Activated T-helper 2 cell treated with anti-CD3 and anti-CD28 coated beads, Interferon-gamma antibody, Interleukin-2, Interleukin-4, amounts not matched to agents 10 μg/mL and 5 μg/mL and 100 μg/mL, durations not matched to agents 14 hours and 24 hours and 36 hours (primary cell): ENCODE results near the gene ICAM4. TPM values are rescaled to one million over a fixed set of nuclear protein-coding genes. Genes with fewer than 3 reads are reported as not detected.

ENCODE experiments used
- DNase-seq: peaks from one replicate; pipeline ENCODE4 v3.0.0; 2021; ENCODE audit warnings: low spot score
- H3K27ac Mint-ChIP-seq: one replicate; pipeline ENCODE4 v1.8.0; 2021; ENCODE audit warnings: mixed read lengths
- H3K27me3 Mint-ChIP-seq: one replicate; pipeline ENCODE4 v1.8.0; 2021; ENCODE audit warnings: low read depth, mixed read lengths
- H3K36me3 Mint-ChIP-seq: one replicate; pipeline ENCODE4 v1.8.0; 2021; ENCODE audit warnings: low read depth, mixed read lengths
- H3K4me1 Mint-ChIP-seq: one replicate; pipeline ENCODE4 v1.8.0; 2021; ENCODE audit warnings: low read depth, mixed read lengths
- H3K4me3 Mint-ChIP-seq: one replicate; pipeline ENCODE4 v1.8.0; 2021; ENCODE audit warnings: low read depth, mild to moderate bottlenecking, moderate library complexity, mixed read lengths
- H3K9me3 Mint-ChIP-seq: one replicate; pipeline ENCODE4 v1.8.0; 2021; ENCODE audit warnings: mixed read lengths
- intact Hi-C: fragments of 100-400 bp; cut with micrococcal nuclease; formaldehyde crosslinking; loops from one replicate; pipeline ENCODE4 v1.15.1; 2023
- total RNA-seq: library from RNA; stranded (reverse); gene quantifications from 2 replicates; pipeline ENCODE4 v1.2.3, GENCODE V29; 2022

The ICAM4 gene
- total RNA-seq, 1 donor from 2014 or later, result 1.6 TPM

- no peaks in the 10 kb centered on the region for H3K9me3 Mint-ChIP-seq
- intact Hi-C loops, result no loop called here
- H3K4me3 Mint-ChIP-seq, result no peak overlapping the region
- H3K27ac Mint-ChIP-seq, result no peak overlapping the region
- peaks cover 10% of the 10 kb centered on the region for H3K4me1 Mint-ChIP-seq
- H3K27me3 Mint-ChIP-seq, result no peaks in the 10 kb centered on the region
- peaks cover 50% of the 10 kb centered on the region for H3K36me3 Mint-ChIP-seq
- no peak for DNase-seq
Observed at GRCh38 chr19:10318807-10319682, 32.3 kb downstream of the ICAM4 start.

- no peak overlapping the region for H3K27ac Mint-ChIP-seq
- intact Hi-C loops, result no loop called here
- no peaks in the 10 kb centered on the region for H3K9me3 Mint-ChIP-seq
- no peak for DNase-seq
- no peak overlapping the region for H3K4me3 Mint-ChIP-seq
- H3K36me3 Mint-ChIP-seq, result peaks cover 53% of the 10 kb centered on the region
- peaks cover 3% of the 10 kb centered on the region for H3K4me1 Mint-ChIP-seq
- H3K27me3 Mint-ChIP-seq, result no peaks in the 10 kb centered on the region
Observed at GRCh38 chr19:10320602-10321416, 34.1 kb downstream of the ICAM4 start.

- Mint-ChIP-seq H3K4me3 (no peak overlapping the region), H3K27me3 (no peaks in the 10 kb centered on the region), H3K36me3 (peaks cover 53% of the 10 kb centered on the region), H3K27ac (no peak overlapping the region), H3K4me1 (no peaks in the 10 kb centered on the region), H3K9me3 (no peaks in the 10 kb centered on the region)
- intact Hi-C loops, result no loop called here
- no peak for DNase-seq
Observed at GRCh38 chr19:10321417-10321797, 34.7 kb downstream of the ICAM4 start.

- no peaks in the 10 kb centered on the region for H3K4me1 Mint-ChIP-seq
- H3K27ac Mint-ChIP-seq, result no peak overlapping the region
- intact Hi-C loops, result no loop called here
- no peaks in the 10 kb centered on the region for H3K9me3 Mint-ChIP-seq
- no peaks in the 10 kb centered on the region for H3K27me3 Mint-ChIP-seq
- H3K4me3 Mint-ChIP-seq, result no peak overlapping the region
- peaks cover 49% of the 10 kb centered on the region for H3K36me3 Mint-ChIP-seq
- DNase-seq, result no peak
Observed at GRCh38 chr19:10321874-10322835, 35.4 kb downstream of the ICAM4 start.

GRCh38 chr19:10325732-10326131 lies 39.0 kb downstream of the ICAM4 start:
- Mint-ChIP-seq H3K36me3 (peaks cover 54% of the 10 kb centered on the region), H3K9me3 (no peaks in the 10 kb centered on the region), H3K27me3 (no peaks in the 10 kb centered on the region), H3K4me1 (no peaks in the 10 kb centered on the region), H3K27ac (no peak overlapping the region), H3K4me3 (no peak overlapping the region)
- DNase-seq, result no peak
- intact Hi-C loops, result no loop called here

- Mint-ChIP-seq H3K4me1 (peaks cover 5% of the 10 kb centered on the region), H3K27me3 (no peaks in the 10 kb centered on the region), H3K9me3 (no peaks in the 10 kb centered on the region), H3K27ac (no peak overlapping the region), H3K4me3 (no peak overlapping the region), H3K36me3 (peaks cover 55% of the 10 kb centered on the region)
- DNase-seq, result no peak
- intact Hi-C loops, result no loop called here
Observed at GRCh38 chr19:10327793-10328192, 41.0 kb downstream of the ICAM4 start.

- Mint-ChIP-seq H3K4me3 (no peak overlapping the region), H3K27me3 (no peaks in the 10 kb centered on the region), H3K27ac (no peak overlapping the region), H3K36me3 (peaks cover 58% of the 10 kb centered on the region), H3K9me3 (no peaks in the 10 kb centered on the region), H3K4me1 (peaks cover 9% of the 10 kb centered on the region)
- intact Hi-C loops, result no loop called here
- DNase-seq, result no peak
Observed at GRCh38 chr19:10328558-10329429, 42.0 kb downstream of the ICAM4 start.

- no peaks in the 10 kb centered on the region for H3K27me3 Mint-ChIP-seq
- DNase-seq, result no peak
- H3K4me3 Mint-ChIP-seq, result no peak overlapping the region
- no peak overlapping the region for H3K27ac Mint-ChIP-seq
- H3K4me1 Mint-ChIP-seq, result peaks cover 9% of the 10 kb centered on the region
- peaks cover 63% of the 10 kb centered on the region for H3K36me3 Mint-ChIP-seq
- intact Hi-C loops, result no loop called here
- H3K9me3 Mint-ChIP-seq, result no peaks in the 10 kb centered on the region
Observed at GRCh38 chr19:10329555-10329954, 42.8 kb downstream of the ICAM4 start.

- intact Hi-C loops, result loop anchor here (2.0 to 5.0 kb wide), 4 partner anchors 16 to 62 kb away; partner anchors contain the start of genes FDX2, ICAM1, ICAM4 and ICAM5
- DNase-seq, result no peak
- Mint-ChIP-seq H3K4me3 (peak overlapping the region; percentile 90), H3K36me3 (peaks cover 50% of the 10 kb centered on the region), H3K4me1 (peaks cover 12% of the 10 kb centered on the region), H3K9me3 (no peaks in the 10 kb centered on the region), H3K27me3 (no peaks in the 10 kb centered on the region), H3K27ac (peak overlapping the region; percentile 94)
Observed at GRCh38 chr19:10332158-10332964, 45.6 kb downstream of the ICAM4 start.

GRCh38 chr19:10332965-10333757 lies 46.4 kb downstream of the ICAM4 start, which contains the start of gene RAVER1:
Gene RAVER1 (minus strand): TSS chr19:10333529. CDS start chr19:10333507, 22 bp downstream.
- H3K4me1 Mint-ChIP-seq, result peaks cover 12% of the 10 kb centered on the region
- peaks cover 43% of the 10 kb centered on the region for H3K36me3 Mint-ChIP-seq
- intact Hi-C loops, result loop anchor here (2.0 to 5.0 kb wide), 4 partner anchors 16 to 62 kb away; partner anchors contain the start of genes FDX2, ICAM1, ICAM4 and ICAM5

More at GRCh38 chr19:10332965-10333757, 46.4 kb downstream of the ICAM4 start, which contains the start of gene RAVER1:
- H3K27me3 Mint-ChIP-seq, result no peaks in the 10 kb centered on the region
- peak within 1 kb of the TSS; percentile 94 for H3K27ac Mint-ChIP-seq
- peak within 1 kb of the TSS; percentile 90 for H3K4me3 Mint-ChIP-seq
- no peaks in the 10 kb centered on the region for H3K9me3 Mint-ChIP-seq
- peak; percentile 95 for DNase-seq
